HG03571 (cell line): Measurements from ENCODE around the gene BABAM2.

Source experiments
- ATAC-seq: cut with Tn5 transposase; IDR thresholded peaks from one replicate; pipeline ENCODE4 v1.9.1; 2021; ENCODE audit not compliant: unreplicated experiment

Gene BABAM2

DNA sequence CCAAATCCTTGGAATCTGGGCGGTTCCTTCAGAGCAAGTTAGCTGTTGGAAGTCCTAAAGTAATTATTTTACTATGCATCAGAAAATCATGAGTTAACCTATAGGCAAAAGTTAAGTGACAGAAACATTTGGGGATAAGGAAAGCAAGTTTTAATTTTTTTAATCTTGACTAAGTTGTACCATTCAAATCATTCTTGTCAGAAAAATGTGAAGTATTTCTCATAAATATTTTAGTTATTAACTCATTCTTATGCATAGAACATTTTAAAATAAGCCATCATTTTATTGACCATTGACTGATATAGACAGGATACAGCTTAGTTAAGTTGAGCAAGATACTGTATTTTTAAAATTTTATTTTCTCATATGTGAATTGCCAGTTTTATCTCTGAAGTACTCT is 403.9 kb downstream of the BABAM2 start:
- ATAC-seq, result no peak

DNA sequence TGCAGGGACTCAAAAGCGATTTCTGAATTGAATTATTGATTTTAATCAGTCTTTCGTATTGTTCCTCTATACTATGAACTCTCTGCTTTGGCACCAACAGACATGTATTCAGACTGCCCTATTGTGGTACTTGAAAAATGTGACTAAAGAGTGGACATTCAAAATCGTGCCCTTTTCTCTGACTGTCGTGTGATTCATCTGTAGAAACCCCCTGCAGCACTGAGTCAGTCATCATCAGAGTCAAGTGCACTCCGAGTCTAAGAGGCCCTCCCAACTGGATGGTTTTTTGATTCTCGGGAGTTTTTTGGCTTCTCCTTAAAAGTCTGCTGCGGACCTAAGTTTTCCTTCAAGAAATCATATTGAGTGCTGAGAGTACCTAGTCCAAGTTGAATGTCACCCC is 405.7 kb downstream of the BABAM2 start:
- no peak for ATAC-seq

DNA sequence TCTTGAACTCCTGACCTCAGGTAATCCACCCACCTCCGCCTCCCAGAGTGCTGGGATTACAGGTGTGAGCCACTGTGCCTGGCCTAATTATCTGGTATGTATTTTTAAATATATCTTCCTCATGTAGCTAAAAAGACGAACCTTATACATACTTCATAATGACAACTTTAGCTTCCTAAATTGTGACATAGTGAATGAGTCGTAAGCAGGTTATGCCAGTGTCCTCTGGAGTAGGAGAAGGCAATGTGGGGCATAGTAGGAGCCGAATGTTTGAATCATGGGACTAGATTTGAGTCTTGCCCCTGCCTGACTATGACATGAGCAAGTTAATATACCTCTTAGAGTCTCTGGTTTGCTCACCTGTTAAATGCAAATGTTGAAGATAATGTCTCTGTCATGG is 406.4 kb downstream of the BABAM2 start:
- no peak for ATAC-seq

DNA sequence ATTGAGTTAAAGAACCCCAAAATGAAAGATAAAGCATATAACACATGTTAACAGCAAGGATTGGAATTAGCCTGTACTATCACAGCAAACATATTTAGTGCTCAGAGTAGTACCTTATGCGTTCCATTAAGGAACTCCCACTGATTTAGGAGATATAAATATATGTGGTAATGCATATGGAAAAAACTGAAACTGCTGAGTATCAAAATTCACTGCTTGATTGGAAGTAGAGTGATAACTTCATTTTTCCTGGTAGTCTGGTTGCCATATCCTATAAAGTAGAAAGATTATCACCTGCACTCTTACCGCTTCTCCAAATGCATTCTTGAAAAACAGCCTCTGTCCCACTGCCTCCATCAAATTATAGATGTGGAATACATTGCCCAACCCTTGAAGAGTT is 407.0 kb downstream of the BABAM2 start:
- no peak for ATAC-seq

DNA sequence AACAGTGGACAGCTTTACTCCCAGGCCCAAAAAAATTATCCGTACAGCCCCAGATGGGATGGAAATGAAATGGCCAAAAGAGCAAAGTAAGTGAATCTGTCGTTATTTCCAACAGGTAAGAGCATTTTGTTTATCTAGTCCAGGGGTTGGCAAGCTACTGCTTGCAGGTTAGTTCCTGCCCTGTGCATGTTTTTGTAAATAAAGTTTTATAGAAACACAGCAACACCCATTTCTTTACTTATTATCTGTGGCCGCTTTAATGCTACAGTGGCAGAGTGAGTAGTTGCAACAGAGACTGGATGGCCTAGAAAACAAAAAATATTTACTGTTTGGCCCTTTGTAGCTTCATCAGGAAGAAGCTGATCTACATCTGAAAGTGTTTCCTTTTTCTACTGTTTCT is 407.9 kb downstream of the BABAM2 start:
- no peak for ATAC-seq

DNA sequence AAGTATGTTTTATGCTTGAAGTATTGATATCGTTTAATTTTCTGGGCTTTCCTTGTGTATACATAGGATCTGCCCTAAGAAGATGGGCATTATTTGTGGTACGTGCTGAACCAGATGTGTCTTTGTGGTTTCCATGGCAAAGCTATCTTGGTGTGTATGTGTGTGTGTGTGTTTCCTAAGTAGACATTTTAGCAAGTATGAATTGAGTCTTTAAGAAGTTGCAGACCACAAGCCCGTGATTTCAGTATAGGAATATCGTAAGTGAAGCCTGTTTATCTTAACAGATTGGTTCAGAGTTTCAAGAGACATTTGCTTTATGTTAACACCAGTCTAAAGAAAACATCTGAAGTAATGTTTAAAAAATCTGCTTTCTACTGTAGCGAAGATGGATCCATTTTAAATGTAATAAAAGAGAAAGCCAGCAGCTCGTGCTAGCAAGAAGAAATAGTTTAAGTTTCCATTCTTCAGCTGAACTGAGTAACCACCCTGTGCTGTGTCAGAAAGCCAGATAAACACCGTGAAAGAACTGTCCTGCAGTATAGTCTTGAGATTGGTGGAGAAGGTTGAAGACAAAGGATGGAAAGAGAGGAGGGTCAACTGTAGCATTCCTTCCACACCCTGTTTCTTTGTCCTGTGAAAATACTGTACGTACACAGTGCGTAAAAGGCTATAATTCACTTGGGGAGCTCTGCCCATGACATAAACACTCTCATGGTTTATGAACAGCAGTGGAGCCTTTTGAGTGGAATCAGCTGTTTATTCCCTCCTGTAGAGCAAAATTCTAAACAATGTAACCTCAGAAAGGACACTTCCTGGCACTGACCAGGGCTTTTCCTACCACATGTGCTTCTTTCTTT is 410.2 kb downstream of the BABAM2 start:
- ATAC-seq, result no peak

DNA sequence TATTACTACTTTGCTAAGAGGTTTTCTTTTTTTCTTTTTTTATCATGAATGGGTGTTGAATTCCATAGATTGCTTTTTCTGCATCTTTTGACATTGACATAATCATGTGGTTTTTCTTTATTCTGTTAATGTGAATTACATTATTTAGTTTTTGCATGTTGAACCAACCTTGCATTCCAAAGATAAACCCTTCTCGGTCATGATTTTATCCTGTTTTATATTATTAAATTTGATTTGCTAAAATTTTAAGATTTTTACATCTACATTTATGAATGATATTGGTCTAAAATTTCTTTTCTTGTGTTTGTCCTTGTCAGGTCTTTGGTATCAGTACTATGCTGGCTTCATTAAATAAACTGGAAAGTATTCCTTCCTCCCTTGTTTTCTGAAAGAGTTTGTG is 414.7 kb downstream of the BABAM2 start:
- no peak for ATAC-seq

DNA sequence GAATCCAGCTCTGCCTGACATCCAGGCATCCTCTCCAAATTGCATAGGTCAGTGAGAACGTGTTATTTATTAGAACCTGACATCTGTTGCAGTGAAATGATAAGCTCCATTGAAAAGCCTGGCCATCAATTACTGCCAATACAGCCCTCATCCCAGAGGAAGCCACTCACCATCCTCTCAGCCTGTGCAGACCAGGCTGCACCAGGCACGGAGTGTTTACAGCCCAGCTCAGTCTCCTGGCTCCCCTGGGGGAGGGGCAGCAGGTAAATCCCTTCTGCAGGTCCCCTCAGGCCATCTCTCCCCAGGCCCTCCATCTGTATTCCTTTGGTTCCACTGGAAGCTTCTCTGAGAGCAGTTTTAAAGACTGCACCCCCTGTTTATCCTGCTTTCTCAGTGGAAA is 419.6 kb downstream of the BABAM2 start:
- ATAC-seq, result no peak

DNA sequence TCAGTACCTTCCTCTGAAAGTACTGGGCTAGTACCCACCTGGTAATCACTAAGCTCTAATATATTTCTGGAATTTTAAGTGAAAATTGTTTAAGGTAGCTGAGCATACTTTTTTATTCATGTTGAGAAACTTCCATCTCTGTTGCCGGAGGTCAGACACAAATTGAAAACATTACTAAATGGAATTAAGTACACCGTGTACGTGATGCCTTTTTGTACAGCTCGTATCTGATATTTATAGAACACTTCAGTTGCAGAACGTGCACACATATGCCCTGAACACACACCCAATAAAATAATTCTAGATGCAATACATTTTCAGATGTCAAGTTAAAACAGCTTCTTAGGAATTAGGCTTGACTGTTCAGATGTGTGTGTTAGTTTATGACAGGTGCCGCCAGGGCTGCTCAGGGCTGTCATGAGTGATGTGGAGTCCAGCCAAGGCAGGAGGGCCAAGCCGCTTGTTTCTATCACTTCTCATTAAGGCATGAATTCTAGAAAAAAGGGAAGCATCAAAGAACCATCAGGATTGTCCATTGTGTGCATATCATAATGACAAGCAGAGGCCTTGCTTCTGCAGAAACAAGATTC is 421.2 kb downstream of the BABAM2 start:
- no peak for ATAC-seq

DNA sequence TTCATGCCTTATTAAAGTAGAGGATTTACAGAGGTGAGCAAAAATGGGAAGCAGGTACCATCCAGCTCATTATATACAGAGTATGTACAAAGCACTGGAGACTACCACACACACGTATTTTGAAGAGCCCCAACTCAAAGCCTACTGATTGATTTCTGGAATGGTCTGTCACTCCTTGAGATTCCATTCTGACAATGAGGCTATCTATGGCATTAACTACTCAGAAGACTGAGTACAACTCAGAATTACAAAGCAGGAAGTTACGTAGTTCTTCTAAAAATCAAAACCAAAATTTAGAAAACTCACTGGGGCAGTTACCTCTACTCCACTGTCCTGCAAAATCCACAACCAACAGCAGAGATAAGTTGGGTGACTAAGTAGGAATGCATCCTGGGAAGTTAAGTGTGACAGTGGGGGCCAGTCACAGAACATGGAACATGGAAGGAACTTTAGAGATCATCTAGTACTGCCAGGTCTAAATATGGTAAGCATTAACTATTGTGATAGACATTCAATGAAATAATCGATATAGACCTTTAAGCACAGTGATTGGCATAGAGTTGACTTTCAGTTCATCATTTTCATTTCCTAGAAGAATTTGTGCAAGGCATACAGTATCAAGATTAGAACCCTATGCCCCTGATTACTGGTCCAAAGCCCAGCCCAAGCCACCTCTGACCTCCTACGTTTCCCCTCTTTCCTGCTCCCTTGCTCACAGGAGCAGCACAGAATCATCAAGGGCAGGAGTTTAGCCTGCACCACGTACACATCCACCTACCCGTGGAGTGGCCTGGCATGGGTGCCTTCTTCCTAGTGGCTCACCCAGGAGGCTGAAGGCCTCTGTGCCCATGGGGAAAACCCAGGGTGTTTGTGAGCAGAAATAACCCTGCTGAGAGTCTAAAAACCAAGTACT is 422.0 kb downstream of the BABAM2 start:
- ATAC-seq, result no peak

DNA sequence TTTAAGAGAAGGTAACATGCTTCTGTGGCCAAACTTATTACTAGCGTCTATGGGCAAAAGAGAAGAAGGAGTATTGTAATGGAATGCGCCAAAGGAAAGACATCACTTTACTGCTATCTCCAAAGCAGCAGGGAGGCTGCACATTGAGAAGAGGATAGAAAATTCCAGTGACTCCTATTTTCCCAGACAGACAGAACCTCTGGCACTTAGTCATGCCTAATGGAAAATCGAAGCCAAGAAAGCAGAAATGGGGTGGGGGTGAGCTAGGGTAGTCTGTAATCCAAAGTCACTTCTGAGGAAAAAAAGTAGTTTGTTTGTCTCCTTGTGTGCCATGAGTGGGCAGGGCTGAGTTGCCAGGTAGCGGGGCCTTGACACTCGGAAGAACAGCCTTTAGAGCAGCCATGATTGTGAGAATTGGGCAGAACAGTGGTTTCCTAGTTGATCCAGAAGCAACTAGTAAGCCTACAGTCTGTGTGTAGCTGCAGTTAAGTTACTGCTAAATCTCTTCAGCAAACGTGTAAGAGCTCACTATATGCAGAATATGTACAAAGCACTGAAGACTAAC is 422.8 kb downstream of the BABAM2 start:
- no peak for ATAC-seq

DNA sequence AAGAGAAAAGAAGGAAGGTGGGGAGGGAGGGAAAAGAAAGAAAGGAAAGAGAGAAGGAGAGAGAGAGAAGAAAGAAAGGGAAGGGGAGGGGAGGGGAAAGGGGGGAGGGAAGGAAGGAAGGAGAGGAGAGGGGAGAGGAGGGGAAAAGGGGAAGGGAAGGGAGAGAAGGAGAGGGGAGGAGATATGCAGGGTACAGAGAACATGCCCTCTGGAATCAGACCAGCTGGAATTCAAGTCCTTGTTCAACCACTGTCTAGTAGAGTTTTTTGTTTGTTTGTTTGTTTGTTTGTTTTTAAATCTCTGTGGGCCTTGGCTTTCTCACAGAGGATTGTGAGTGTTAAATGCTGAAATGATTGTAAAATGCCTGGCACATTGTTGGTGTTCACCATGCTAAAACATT is 424.4 kb downstream of the BABAM2 start:
- no peak for ATAC-seq

DNA sequence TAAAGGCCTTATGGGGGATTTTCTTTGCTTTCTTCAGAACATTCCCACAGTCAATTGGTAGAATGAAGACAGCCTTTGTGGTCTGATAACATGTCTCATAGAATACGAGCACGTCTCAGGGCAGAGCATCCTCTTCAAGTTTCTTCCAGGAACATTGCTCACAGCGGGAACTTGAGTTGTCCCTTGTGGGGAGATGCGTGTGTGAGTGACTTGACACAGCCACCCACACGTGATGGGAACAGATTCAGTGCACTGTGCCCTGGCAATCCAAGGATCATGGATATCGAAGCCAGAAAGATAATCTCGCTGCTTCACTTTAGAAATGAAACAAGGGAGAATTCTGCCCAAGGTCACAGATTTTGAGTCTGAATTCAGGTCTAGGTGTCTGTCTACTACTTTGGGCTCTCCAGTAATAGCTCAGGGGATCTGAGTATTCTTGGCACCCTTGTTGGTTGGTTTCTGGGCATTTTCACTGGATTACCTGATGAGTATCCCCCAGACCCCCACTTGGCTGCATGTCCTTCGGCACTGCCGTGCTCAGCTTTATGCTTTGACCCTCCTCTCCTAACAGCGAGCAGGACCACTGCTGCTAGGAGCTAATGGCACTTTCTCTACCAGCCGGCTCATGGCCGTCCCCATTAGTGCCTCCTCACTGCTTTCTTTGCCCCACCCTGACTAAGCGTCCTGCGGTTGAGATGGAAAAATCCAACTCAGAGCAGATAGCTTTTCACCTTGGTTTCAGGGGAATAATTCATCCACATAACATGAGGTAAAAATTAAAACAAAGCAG is 426.2 kb downstream of the BABAM2 start:
- no peak for ATAC-seq

DNA sequence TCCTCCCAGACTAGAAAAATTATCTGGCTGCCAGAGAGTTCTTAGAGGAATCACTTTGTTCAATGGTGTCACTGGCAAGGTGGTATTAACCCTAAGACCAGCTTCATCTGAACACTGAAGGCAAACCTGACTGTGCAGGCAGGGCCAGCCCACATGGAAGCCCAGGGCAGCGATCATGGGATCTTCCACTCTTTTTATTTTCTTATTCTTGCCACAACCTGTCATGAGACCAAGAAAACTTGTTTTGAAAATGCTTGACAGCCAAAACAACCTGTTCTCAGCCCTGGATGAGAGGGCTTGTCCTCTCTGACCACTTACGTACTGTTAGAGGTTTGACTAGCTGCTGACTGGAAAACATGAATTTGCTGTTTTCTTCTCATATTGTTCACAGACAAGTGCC is 426.9 kb downstream of the BABAM2 start:
- no peak for ATAC-seq

DNA sequence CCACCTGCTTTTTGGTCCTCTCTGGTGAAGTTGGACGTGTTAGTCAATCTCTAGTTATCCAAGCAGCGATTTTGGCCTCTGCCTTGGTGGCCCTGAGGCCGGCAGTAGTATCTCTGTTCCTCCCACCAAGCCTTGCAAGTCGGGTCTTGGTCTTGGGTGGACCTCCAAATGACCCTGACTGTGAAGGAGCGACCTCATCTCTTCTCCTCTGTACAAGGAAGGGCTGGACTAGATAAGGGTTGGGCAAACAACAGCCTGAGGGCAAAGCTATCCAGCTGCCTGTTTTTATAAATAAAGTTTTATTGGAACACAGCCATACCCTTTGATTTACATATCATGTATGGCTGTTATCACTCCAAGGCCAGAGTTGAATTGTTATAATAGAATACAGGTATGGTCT is 427.5 kb downstream of the BABAM2 start:
- ATAC-seq, result no peak

DNA sequence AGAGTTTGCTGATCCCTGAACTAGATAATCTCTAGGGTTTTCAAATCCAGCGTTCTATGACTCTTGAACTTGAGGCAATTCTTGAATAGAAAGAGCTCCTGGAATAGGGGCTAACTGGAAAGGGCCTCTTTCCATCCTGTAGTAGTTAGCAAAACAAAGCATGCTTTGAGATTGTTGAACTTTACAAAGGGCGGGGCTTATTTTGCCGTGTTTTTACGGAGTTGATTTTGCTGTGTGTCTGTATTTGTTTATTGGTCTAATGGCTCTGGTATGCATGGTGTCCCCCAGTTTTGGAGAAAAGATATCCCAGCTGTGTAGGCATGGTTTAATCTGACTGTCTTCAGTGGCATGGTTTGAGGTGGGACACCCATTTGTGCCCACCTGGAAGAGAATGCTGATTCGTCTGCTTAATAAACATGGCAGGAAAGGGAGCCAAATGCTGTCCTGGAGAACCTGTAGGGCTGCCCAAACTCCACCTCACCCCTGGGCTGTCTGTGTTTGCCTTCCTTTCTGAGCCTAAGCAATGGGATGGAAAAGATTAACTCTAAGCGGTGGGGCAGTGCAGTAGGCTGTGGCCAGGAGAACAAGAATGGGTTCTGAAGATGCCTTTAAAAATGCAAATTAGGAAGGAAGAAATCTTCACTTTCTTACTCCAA is 428.1 kb downstream of the BABAM2 start:
- ATAC-seq, result no peak

DNA sequence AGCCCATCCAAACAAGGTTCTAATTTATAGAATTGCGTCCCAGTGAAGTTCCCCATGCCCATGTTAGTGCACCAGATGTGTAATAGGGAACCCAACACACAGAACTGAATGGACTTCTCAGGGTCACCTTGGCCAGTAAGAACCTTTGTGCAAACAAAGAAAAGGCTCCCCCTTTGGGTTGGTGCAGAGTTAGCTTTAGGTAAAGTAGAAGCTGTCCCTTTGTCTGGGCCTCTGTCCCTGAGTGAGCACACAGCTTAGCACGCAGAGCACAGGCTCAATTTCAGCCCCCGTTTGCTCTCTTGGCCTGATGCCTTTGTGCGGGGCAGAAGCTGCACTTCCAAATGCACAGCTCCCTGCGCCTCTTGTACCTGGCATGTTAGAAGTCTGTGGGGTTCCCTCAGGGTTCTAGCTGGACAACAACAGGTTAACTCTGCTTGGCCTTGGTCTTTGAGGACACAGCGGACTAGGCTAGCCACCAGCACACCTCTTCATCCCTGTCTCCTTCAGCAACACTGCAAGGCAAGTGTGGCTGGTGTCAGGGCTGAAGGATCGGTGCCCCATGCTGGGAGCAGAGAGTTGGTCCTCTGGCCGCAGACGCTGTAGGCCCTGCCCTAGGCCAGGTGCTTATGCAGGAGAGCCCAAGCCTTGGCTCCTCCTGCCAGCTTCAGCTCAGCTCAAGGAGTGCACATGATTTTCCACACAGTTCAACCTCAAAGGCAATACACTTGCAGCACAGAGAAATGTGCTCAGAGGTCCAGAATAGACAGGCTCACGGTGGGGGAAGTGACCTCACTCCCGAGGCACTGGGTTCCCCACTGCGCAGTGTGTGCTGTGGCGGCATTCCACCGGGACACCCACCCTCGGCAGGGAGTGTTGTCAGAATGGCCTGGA is 428.8 kb downstream of the BABAM2 start:
- no peak for ATAC-seq

DNA sequence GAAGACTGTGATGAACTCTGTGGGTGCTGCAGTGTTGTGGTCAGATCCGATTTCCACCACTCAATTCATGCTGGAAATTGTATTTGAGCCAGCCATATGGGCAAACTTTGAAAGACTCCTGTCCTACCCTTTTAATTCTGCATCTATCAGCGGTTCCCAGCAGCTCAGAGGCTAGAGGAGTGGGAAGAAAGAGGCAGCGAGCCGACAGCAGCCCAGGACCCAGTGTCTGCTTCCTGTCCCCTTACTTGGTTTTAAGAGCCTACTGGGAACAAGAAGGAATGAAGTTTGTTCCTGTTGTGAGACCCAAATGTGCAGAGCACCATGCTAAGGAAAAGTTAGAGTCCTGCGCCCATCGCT is 429.5 kb downstream of the BABAM2 start:
- no peak for ATAC-seq

DNA sequence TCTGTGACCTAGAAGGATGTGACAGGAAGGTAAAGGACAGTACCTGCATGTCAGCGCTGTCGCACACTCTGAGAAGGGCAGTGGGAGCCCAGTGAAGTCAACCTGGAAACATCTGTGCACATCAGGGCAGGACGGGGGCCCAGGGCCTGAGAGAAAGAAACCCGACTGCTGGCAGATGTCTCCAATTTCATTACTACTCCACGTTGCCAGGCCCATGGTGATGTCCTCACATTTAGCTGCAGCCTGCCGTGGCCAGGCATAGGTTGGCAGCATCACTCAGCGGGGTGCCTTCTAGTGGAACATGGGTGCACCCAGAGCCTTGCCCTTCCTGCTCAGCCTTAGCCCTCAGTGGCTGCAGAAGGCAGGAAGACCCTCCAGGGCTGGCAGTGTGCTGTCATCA is 429.8 kb downstream of the BABAM2 start:
- ATAC-seq, result no peak
